COR-L47 (cell line): ENCODE results near the gene VSIG1.

Source experiments
- DNase-seq: peaks from one replicate; lab custom pipeline; 2025; lab: John Stamatoyannopoulos, UW

The VSIG1 gene

GRCh38 chrX:108044554-108045256 lies at the start of gene VSIG1:
Gene VSIG1 (plus strand): TSS chrX:108045065. CDS start chrX:108045131, 66 bp downstream.
- DNase-seq: no peak

DNA sequence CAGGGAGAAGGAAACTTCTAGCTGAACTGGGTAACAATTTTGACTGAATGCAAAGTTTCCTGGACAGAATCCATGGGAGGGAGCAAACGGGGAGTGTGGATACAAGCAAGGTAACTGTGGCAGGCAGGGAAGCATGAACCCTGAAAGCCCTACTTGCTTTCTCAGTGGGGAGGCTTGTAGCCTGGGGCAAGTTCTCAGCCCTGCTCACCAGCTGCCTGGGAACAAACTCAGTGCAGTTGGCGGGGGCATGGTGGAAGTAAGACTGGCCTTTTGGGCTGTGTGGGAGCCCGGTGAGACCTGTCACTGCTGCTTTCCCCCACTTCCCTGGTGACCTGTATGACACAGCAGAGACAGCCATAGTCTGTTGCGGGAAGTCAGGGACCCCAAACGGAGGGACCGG lies 48.7 kb upstream of the VSIG1 start:
- no peak for DNase-seq

- no peak for DNase-seq
Observed at GRCh38 chrX:108000751-108001150, 44.1 kb upstream of the VSIG1 start.

GRCh38 chrX:108001218-108001814 lies 43.5 kb upstream of the VSIG1 start:
- peak; percentile 56 for DNase-seq

DNA sequence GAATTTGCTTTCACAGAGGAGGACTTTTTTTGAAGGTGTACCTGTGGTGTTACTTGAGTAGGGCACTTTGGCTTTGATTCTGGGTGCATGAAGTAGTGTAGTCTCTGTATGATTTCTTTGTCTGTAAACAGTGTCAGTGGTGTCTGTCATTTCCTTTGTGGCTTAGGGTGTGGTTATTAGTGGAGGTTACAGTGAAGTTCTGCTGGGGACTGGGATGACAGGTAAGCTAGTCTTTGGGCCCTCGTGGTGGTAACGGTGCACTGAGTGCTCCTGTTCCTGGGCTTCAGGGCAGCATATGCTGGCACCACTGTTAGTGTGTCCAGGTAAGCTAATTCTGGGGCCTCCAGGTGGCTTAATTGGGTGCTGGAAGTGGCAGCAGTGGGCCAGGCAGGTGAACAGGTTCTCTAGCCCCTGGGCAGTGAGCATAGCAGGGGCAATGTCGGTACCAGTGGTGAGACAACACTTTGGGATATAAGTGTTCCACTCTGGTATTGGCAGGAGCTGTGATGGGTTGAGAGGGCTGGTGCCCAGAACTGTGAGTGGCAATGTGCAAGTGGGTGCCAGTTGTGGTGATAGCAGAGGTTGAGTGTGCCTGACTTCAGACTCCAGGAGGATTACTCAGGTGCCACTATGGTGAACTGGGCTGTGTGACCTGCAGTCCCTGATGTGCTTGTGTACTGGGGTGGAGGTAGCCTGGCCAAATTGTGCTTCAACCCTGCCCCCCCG lies 26.0 kb upstream of the VSIG1 start:
- DNase-seq: no peak

GRCh38 chrX:108019382-108019875 lies 25.4 kb upstream of the VSIG1 start:
- no peak for DNase-seq

- DNase-seq: no peak
Observed at GRCh38 chrX:108020631-108021030, 24.2 kb upstream of the VSIG1 start.

DNA sequence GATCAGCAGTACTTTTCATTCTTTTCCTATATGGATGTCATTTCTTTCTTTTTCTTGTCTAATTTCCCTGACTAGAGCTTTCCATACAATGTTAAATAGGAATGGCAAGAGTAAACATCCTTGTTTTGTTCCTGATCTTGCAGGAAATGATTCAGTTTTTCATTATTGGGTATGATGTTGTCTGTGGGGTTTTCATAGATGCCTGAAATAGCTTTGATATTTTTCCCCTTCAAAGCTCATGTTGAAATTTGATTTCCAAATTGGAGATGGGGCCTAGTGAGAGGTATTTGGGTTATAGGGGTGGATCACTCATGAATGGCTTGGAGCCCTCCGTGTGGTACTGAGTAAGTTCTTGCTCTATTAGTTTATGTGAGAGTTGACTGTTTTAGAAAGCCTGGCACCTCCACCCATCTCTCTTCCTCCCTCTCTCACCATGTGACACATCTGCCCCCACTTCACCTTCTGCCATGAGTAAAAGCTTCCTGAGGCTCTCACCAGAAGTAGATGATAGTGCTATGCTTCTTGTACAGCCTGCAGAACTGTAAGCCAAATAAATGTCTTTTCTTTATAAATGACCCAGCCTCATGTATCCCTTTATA lies 22.3 kb upstream of the VSIG1 start:
- no peak for DNase-seq

DNA sequence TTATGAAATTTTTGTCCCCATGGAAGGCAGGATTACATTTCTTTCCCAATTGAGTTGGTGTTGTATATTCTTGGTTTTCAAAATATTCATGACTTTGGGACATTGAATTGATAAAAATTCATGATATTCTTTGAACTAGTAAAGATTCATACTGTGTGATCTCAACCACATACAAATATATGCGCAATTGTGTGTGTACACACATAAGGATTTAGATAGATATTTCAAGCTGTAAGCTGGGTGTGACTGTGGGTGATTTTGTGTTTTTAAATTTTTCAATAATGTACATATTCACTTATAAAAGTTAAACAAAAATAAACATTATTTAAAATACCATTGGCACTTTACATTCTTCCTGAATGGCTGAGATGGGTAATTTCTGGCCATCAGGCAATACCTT lies 19.5 kb upstream of the VSIG1 start:
- no peak for DNase-seq

- DNase-seq: no peak
Observed at GRCh38 chrX:108025954-108026600, 18.8 kb upstream of the VSIG1 start.

DNA sequence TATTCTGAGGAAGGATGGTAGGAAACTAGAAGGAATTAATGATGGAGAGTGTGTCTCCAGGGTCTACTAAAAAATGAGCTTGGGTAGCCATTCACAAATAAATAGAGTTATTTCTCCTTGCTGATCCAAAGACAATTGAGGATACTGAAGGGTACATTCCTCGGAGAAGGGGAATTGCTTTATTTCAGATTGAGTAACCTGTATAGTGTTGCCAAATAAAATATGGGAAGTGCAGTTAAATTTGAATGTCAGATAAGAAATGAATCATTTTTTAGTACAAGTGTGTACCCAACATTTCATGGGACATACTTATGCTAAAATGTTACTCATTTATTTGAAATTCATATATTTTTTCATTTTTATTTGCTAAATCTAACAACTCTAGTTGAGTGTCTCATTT lies 16.0 kb upstream of the VSIG1 start:
- no peak for DNase-seq

GRCh38 chrX:108029928-108030711 lies 14.7 kb upstream of the VSIG1 start:
- no peak for DNase-seq

DNA sequence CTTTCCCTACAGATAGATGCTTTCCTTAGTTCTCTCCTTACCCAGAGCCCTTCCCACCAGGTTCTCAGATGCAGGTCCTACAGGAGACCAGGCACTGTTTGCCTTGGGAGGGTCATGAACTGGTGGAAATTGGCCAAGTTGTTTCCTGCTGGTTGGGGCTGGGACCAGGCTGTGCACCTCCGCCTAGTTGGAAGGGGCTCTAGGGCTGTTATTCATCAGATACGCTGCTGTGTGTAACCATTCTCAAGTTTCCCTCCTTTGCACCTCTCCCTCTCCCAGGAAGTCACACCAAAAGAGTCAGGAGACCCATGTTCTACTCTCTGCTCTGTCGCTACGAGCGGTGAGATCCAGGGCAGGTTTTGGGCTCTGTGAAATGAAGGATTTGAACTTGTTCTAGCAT lies 11.9 kb upstream of the VSIG1 start:
- DNase-seq: no peak

DNA sequence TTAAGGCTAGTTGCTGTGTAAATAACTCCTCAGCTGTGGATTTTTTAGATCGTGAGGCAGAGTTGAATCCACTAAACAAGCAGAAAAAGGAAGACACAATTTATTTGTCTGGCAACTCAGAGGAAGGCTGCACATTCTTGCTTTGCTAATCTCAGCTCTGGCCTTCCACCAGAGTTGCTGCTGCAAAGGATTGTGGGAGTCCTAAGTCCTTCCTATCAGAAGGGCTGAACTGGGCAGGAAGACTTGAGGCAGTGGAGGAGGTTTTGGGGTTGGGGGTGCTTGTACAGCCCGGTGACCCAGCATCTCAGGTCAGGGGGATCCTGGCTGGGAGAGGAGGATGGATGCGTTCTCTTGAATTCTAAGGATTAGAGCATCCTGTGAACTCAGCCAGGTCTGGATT lies 11.0 kb upstream of the VSIG1 start:
- DNase-seq: no peak

DNA sequence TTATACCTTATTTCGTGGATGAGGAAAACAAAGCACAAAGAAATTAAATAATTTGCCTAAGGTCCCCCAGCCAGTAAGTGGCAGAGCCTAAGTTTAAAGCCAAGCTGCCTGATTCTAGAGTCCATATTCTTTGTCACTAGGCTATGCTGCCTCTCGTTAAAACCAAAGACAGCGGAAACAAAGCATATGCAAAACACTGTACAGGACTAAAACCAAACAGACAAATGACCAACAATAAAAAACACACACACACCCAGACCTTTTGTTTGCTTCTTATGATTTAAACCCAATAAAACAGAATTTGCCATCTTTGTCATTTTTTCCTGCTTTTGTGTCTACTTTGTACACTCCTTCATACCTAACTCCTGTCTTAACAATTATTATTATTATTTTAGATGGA lies 10.1 kb upstream of the VSIG1 start:
- DNase-seq: no peak

GRCh38 chrX:108036298-108036973 lies 8.4 kb upstream of the VSIG1 start:
- DNase-seq: no peak

DNA sequence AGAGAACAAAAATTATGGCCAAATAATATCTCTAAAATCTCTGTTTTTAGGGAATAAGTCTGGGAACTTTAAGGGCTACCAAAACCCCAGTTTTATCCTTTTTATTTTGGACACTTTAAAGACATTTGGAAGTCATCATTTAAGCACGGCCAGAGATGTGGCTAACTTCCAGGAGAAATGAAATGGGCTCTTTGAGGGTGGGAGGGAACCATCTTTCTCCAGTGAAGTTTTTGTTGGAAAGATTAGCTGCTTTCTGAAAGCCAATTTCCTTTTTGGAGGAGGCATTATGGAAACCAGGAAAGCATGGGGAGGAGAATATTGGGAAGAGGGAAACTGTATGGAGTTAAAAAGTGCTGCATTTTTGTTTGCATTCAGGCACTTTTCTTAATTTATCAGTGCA lies 4.8 kb downstream of the VSIG1 start:
- DNase-seq: no peak

DNA sequence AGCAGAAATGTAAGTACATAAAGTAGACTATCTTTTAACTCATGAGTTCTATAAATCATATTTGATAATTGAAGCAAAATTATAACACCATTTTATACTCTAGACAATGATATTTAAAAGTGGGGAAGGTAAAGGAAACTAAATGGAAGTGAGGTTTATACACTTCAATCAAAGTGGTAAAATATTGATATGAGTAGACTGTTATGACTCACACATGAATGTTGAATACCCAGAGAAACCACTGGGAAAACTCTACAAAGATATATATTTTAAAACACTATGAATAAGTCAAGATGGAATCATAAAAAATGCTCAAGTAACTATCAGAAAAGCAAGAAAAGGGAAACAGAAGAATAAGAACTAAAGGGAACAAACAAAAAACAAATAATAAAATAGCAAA lies 8.4 kb downstream of the VSIG1 start:
- no peak for DNase-seq

DNA sequence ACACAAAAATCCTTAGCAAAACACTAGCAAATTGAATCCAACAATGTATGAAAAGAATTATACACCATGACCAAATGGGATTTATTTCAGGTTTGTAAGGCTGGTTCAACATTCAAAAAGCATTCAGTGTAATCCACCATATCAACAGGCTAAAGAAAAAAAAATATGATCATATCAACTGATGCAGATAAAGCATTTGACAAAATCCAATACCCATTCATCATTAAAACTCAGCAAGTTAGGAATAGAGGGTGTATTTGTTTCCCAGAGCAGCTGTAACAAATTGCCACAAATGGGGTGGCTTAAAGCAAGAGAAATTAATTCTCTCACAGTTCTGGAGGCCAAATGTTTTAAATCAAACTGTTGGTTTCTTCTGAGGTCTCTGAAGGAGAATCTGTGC lies 10.7 kb downstream of the VSIG1 start:
- DNase-seq: no peak

- no peak for DNase-seq
Observed at GRCh38 chrX:108059801-108060200, 14.9 kb downstream of the VSIG1 start.

- no peak for DNase-seq
Observed at GRCh38 chrX:108064001-108064400, 19.1 kb downstream of the VSIG1 start.
